ES-I3 (cell line): ENCODE data around the gene LRRC31.

Experiments
- H3K36me3 ChIP-seq: 2 replicates; pipeline ENCODE4 v1.6.1; 2013; ENCODE audit warnings: mild to moderate bottlenecking, low read length, control low read depth, moderate library complexity; ENCODE audit not compliant: insufficient read depth
- H3K4me1 ChIP-seq: 2 replicates; pipeline ENCODE4 v1.6.1; 2013; ENCODE audit warnings: mild to moderate bottlenecking, control low read depth, low read length; ENCODE audit not compliant: insufficient read depth
- H3K9ac ChIP-seq: 2 replicates; pipeline ENCODE4 v1.6.1; 2013; ENCODE audit warnings: low read depth, mild to moderate bottlenecking, low read length, moderate library complexity
- H3K9me3 ChIP-seq: 2 replicates; pipeline ENCODE4 v1.6.1; 2013; ENCODE audit warnings: mild to moderate bottlenecking, low read length, moderate library complexity; ENCODE audit not compliant: control insufficient read depth, insufficient read depth

Gene LRRC31

GRCh38 chr3:169813757-169814517 lies 55.8 kb downstream of the LRRC31 start:
- no peaks in the 10 kb centered on the region; the same call in 1 of the 2 replicates for H3K9me3 ChIP-seq
- peaks cover 4% of the 10 kb centered on the region for H3K4me1 ChIP-seq
- H3K9ac ChIP-seq: peak overlapping the region; percentile 80; the same call in 1 of the 2 replicates
- H3K36me3 ChIP-seq: no peaks in the 10 kb centered on the region

- Histone ChIP-seq H3K9me3 (no peaks in the 10 kb centered on the region; the same call in 1 of the 2 replicates), H3K9ac (peak overlapping the region; percentile 80; the same call in 1 of the 2 replicates), H3K36me3 (no peaks in the 10 kb centered on the region), H3K4me1 (peaks cover 4% of the 10 kb centered on the region)
Measured at GRCh38 chr3:169813278-169813677, 56.5 kb downstream of the LRRC31 start.

- H3K9ac ChIP-seq: peak within 1 kb of the TSS; percentile 80
- H3K9me3 ChIP-seq: no peaks in the 10 kb centered on the region; the same call in 1 of the 2 replicates
- peaks cover 4% of the 10 kb centered on the region for H3K4me1 ChIP-seq
- no peaks in the 10 kb centered on the region for H3K36me3 ChIP-seq
Measured at GRCh38 chr3:169812332-169813235, 57.2 kb downstream of the LRRC31 start, which contains the start of the genes LRRC34 and LRRIQ4. LRRC34 (minus strand) TSS chr3:169812904; CDS start chr3:169812548, 356 bp downstream. LRRIQ4 (plus strand) TSS chr3:169812870; CDS start chr3:169821922, 9,052 bp downstream.

- Histone ChIP-seq H3K36me3 (no peaks in the 10 kb centered on the region; the same call in 1 of the 2 replicates), H3K9ac (peak overlapping the region; percentile 80), H3K9me3 (no peaks in the 10 kb centered on the region; the same call in 1 of the 2 replicates)
Measured at GRCh38 chr3:169811631-169812331, 58.0 kb downstream of the LRRC31 start.

GRCh38 chr3:169809230-169809795 lies 60.4 kb downstream of the LRRC31 start:
- Histone ChIP-seq H3K9me3 (no peaks in the 10 kb centered on the region), H3K36me3 (no peaks in the 10 kb centered on the region; the same call in 1 of the 2 replicates), H3K4me1 (peaks cover 4% of the 10 kb centered on the region), H3K9ac (no peak overlapping the region)

More at GRCh38 chr3:169811631-169812331, 58.0 kb downstream of the LRRC31 start:
- H3K4me1 ChIP-seq: peaks cover 4% of the 10 kb centered on the region

GRCh38 chr3:169804681-169805080 lies 65.1 kb downstream of the LRRC31 start:
- H3K9ac ChIP-seq: no peak overlapping the region
- no peaks in the 10 kb centered on the region; the same call in 1 of the 2 replicates for H3K36me3 ChIP-seq
- no peaks in the 10 kb centered on the region for H3K4me1 ChIP-seq
- no peaks in the 10 kb centered on the region for H3K9me3 ChIP-seq

- 0 out of 2 replicates have a peak, but pooled peaks cover 5% of the 10 kb centered on the region for H3K4me1 ChIP-seq
- H3K9me3 ChIP-seq: no peaks in the 10 kb centered on the region
- no peaks in the 10 kb centered on the region; the same call in 1 of the 2 replicates for H3K36me3 ChIP-seq
- no peak overlapping the region for H3K9ac ChIP-seq
Measured at GRCh38 chr3:169792359-169792758, 77.4 kb downstream of the LRRC31 start.

GRCh38 chr3:169790687-169791429 lies 78.9 kb downstream of the LRRC31 start:
- H3K36me3 ChIP-seq: no peaks in the 10 kb centered on the region; the same call in none of the 2 replicates

GRCh38 chr3:169790219-169790618 lies 79.5 kb downstream of the LRRC31 start:
- no peaks in the 10 kb centered on the region; the same call in none of the 2 replicates for H3K36me3 ChIP-seq
- H3K9ac ChIP-seq: no peak overlapping the region
- 0 out of 2 replicates have a peak, but pooled peaks cover 5% of the 10 kb centered on the region for H3K4me1 ChIP-seq
- no peaks in the 10 kb centered on the region for H3K9me3 ChIP-seq

More at GRCh38 chr3:169790687-169791429, 78.9 kb downstream of the LRRC31 start:
- Histone ChIP-seq H3K9ac (no peak overlapping the region), H3K4me1 (0 out of 2 replicates have a peak, but pooled peaks cover 5% of the 10 kb centered on the region), H3K9me3 (no peaks in the 10 kb centered on the region)
